GDM1 (cell line): ENCODE results near the gene GATA5.

Experiments
- DNase-seq: peaks from one replicate; lab custom pipeline; 2025; lab: John Stamatoyannopoulos, UW

The GATA5 gene

DNA sequence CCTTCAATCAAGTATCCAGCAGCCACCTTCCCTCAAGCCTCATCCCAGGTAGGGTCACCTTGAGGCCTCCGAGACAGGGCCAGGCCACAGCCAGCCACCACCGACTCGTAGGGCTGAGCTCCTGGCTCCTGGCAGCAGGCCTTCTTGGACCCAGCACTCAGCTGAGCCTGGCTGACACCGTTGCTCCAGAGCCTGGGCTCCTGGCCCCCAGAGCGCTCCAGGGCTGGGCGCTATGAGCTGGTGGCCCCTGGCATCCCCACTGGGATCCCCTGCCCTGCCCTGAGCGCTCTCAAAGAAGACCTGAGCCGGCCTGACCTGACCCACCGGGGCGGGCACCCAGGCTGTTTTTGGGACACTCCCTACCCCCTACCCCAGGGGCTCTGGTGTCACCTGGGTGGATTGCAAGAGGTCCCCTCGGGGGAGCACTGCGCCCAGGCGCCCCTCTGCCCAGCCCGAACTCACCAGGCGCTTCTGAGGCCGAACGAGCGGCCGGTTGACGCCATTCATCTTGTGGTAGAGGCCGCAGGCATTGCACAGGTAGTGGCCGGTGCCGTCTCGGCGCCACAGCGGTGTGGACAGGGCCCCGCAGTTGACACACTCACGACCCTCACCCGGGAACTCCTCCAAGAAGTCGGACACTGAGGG, 2.7 kb downstream of the GATA5 start:
- DNase-seq, result no peak

DNA sequence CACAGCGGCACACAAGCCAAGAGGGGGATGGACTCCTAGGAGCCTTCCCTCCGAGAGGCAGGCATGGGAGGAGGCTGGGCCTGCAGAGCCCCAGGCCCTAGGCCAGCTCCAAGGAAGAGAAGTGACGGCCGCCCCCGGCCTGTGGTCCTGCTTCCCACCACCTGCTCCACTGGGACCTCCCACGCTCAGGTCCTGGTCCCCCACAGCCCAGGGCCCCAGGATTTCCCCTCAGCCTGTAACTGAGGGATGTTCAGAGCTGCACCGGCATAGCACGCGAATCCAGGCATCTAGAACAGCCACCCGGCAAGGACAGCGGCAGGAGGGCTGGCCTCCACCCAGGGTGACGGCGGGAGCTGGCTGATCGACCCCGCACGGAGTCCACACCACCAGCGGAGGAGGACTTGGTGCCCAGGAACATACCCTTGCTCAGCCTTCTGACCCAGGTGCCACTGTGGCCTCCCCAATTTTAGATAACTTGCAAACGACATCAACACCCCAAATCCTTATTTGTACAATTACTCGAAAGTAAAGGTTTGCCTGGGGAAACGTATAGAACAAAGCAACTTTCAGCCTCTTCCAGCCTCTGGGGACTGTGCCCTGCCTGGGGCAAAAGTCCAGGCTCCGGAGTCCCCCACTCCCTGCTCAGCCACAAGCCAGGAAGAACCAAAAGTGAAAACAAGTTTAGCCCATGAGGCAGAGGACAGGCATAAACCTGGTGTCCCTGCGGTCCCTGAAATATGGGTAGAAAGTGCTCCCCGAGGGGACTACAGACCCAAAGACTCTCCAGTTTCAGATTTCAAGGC, 3.5 kb downstream of the GATA5 start:
- no peak for DNase-seq

DNA sequence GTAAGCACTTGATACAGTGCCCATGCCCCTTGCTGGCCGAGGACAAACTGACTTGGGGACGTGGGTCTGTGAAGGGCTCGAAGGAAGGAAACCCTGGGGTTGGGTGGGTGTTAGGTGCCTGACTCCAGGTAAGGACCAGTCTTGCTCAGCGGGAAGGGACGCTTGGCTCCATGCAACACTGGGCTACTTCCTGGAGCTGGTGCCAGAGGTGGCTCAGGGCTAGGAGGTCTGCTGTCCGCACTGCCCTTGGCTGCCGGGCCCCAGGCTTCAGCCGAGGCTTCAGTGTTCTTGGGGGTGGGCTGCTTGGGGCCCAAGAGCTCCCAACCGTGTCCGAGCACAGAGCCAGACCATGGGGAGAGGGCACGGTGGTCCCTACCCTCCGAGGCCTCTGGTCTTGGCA, 5.3 kb downstream of the GATA5 start:
- DNase-seq, result no peak

DNA sequence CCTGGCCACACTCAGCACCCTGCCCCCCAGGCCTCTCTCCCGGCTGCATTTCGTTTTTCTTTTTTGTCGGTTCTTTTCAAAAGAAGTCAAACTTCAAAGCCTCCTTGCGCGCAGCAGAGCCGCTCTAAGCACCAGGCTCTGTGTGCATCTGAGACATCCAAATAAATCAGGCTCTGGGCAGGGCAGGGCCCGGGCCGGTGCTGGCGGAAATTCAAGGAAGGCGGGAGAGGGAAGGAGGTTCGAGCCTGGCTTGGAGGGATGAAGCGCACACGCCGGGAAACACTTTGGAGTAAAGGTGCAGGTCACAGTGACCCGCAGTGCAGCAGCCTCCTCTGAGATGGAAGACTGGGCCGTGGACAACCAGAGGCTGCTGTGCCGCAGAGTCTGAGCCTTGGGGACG, 5.8 kb downstream of the GATA5 start:
- no peak for DNase-seq

DNA sequence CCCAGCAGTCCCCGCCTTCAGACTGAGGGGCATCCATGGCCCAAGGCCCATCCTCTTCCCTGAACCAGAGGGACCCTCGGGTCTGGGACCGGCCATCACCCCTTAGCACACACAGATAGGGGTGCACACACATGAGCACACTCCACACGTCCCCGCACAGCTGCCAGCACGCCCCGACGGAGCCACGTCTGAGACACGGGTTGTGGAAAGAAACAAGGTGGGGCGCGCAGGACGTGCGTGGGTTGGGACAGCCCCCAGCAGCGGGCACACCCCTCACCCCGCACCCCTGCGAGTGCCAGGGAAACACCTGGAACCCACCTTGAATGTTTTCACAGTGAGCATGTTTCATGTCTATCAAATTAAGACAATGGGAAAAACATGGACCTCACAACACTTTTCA, 6.4 kb downstream of the GATA5 start:
- DNase-seq, result no peak

DNA sequence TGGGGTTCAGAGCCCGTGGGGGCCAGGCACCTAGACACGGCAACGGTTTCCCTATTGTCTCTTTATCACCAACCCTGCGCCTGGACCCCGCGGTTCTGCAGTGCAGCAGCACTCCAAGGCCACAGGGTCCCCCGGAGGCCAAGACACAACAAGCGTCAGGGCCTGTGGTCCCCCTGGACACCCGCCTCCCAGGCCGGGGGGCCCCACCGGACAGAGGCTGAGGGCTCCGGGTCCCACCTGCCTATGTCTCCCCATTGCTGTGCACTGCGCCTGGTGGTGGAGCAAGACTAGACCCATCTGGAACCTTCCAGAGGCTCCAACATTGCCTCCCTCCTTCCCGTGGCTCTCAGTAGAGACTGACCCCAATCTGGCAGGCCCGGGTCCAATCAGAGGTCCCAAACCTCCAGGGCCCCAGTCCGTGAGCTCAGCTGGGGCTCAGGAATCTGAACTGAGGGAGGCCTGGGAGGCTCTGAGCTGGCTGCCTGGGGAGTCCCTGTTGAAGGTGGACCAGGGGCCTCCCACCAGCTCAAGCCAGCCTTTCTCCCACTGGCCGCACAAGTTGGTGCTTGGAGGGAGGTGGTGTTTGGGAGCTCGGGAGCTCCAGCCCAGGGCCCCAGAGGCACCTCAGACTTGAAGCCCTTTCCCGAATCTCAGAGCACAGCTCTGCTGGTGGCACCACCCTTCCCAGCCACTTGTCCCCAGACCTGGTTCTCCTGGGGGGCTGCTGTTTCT, 8.8 kb downstream of the GATA5 start:
- DNase-seq, result no peak

DNA sequence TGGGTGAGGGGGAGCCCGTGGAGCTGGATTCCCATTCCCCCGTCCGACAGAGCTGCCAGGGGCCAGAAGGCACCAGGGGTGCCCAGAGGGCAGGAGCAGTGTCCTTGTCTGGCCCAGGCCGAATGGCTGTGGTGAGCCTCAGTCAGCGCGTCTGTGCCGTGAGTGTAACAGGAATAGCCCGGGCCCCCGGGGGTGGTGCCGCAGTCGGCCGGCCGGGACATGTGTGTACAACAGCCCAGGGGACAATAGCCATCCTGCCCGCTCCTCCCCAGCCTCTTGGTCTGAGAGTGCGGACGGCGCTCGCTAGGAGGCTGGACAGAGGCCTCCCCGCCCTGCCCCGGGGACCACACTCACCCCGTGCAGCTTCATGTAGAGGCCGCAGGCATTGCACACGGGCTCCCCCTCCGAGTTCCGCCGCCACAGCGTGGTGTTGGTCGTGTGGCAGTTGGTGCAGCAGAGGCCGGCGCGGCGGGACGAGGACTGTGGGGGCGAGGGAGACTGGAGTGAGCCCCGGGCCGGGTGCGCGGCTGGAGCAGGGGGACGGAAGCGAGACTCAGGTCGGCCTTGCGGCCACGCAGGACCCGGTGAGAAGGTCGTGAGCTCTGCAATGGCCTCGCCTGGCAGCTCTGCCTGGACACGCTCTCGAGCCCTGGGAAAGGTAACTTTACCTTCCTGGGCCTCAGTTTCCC, 9.6 kb downstream of the GATA5 start:
- no peak for DNase-seq

DNA sequence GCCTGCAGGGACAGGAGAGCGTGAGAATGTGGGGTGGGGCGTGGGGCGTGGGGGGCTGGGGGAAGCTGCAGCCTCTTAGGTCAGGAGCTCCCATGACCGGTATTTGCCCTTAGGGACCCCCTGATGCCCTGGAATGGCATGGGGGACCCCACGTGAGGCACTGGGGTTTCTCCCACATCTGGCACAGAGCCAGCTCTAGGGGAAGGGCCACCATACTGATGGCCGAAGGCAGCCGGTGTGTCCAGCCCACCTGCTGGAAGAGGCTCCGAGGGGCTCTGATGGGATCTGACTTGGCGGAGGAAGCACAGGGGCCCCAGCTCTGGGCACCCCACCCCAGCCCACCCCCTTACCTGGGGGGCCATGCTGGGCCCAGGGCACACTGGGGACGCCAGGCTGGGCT, 10.8 kb downstream of the GATA5 start:
- no peak for DNase-seq

DNA sequence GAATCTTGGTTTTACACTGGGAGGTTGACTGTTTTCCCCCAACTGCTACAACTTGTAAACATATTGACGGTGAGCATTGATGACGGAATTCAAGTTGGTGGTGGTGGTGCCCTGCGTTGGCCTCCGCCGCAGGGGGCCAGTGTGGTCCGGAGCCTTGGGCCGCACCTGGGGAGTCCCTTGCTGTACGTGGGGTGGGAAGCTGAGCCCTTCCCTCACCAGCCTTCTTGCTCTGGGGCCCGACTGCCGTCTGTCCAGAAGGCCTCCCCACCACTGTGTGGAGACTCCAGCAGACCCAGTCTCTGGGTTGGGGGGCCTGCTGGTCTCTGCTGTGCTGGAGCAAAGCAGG, 11.4 kb downstream of the GATA5 start:
- DNase-seq, result no peak

DNA sequence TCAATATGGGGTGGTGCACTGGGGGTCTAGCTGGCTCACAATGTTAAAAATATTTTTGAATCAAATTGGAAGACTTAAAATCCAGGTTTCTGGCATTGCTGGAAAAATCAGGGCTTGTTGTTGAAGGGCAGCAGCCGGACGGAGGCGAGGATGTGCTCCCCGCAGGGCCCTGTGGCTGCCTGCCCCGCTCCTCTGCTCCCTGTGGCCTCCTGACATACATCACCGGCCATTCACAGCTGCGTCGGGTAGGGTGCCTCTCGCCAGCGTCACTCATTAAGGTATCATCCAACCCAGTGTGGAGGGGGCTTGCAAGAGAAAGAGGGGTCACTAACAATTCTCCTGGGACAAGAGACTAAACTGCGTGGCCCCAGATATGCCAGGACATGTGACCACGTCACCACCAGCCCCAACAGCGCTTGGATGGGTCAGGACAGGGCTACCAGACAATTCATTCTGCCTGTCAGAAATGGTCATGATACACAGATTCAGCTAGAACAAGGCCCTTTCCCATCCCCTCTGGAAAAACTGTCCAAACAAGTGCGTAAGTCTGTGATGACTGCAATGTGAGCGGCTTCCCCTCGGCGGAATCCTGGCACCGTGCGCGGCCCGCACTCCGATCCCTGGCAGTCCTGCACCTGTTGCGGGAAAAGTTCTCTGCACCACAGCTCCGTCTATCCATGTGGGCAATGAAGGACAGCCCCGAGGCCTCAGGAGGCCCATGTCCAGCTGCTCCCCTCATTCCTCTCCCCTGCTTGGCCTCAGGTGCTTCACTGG, 12.0 kb downstream of the GATA5 start:
- DNase-seq, result no peak

DNA sequence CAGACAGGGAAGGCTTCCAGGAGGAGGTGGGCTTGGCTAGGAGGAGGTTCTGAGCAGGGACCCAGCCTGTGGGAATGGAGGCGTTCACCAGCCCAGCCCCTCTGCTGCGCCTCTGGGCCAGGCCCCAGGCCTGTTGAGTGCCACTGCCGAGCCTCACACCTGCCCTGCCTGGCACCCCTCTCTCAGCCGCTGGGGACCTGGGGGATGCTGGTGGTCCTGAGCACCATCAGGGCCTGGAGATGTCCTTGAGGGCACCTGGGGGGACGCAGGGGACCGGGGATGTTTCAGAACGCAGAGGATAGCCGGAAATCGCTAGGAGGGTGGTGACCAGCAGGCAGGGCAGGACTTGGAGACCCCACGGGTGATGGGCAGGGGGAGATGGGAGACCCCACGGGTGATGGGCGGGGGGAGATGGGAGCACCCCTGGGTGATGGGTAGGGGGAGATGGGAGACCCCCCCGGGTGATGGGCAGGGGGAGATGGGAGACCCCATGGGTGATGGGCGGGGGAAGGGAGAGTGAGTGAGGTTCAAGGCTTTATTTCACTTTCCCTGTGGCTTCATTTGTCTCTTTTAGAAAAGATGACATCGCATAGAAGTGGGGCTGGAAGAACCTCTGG, 12.7 kb downstream of the GATA5 start:
- no peak for DNase-seq

DNA sequence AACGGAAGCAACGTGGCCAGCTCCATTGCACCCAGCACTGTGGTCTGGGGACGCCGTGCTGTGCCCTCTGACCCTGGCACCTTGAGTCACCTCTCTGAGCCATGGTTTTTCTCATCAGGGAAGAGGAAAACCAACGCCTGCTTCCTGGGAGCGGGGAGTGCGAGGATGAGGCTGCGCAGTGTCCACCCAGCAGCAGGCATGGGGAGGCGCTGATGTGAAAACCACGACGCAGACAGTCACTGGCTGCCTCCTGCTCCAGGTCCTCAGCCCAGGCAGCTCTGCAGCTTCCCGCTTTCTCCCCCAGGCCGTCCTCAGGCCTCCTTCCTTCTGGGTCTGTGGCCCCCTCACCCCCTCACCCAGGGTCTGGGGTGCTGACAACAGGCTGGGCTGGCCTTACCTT, 14.0 kb downstream of the GATA5 start:
- no peak for DNase-seq

DNA sequence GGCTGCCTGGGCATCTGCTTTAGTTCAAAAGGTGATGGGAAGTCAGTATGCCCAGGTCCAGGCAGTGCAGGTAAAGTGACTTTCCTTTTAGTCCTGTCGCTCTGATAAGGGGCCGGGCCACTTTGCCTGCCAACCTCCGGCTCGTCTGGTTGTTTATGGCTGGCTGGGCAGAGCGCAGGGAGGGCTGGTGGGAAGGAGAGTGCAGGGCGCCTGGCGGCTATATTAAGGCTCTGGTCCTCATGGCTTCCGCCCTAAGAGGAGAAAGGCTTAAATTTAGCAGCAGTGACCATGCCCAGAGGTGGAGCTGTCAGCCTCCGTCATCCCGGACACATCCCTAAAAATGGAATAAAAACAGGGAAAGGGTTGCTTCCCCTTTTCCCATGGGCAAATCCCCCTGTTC, 14.6 kb downstream of the GATA5 start:
- no peak for DNase-seq

DNA sequence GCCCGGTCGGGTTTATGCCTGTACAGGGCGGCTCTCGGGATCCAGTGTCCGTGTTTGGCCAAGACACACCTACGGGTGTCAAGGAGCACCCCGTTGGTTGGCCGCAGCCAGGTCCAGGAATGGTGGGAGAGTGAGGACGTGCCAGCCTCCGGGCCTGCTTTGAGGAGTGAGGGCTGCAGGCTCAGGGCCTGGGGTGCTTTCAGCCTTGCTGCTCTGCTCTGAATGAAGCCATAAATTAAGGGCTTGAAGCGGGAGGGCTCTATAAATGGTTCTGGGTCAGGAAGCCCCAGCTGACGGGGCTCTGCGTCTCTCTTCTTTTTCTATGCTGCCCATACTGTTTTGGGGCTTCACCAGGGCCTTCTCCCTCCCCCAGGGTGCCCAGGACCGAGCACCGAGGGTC, 15.1 kb downstream of the GATA5 start:
- no peak for DNase-seq

DNA sequence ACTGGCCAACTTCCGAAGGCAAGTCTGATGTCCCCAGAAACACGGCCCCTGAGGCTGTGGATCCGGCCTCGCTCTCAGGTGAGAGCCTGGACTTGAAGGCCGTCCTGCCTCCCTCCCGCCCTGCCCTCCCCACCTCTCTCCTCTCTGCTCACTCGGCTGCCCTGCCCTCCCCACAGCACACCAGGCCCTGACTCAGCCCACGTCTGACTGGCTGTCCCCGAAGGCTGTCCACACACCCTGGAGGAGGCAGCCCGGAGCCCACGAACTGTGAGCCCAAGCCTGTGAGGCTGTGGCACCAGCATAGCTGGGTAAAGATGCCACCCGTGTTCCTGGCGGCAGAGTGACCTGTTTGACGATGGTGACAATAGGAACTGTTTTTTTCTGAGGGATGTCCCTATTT, 16.3 kb downstream of the GATA5 start:
- no peak for DNase-seq

DNA sequence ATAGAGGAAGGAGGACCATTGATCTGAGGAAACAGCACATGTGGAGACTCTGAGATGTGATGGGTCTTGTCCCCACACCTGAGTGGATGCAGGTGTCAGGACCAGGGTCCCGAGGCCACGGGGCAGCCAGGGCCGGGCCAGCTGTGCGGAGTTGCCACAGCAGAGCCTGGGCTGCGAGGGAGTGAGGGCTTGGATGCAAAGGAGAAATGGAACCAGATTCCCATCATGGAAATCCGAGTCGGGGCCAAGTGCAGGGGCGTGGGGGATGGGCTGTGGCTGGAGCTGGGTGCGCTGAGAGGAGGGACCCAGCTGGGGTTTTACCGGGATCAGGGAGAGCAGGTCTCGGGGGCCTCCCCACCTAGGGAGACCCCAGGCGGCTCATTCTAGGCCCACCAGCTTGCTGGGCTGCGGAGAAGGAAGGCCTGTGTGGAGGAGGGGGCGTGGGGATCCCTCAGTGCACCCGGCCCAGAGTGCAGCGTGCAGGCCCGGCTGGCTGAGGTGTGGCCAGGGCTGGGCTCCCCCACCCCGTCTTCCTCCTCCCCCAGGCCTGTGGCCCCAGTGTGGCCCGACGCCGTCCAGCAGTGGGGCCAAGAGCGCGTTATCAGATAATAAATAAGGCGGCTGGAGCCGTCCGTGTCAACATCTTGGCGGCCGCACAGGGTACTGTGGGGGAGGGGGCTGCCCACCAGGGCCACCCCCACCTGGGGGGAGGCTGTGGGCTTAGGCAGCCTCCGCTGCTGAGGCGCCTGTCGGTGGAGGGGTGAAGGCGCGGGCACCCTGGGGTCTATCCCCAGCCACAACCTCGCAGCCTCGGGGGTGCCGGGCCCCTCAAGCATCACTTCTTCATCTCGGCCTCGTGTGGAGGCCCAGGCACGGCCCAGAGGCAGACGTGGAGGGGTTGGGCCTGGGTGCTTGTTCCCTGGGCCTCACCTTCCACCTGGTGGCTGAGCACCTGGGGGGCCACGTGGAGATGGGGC, 17.2 kb downstream of the GATA5 start:
- no peak for DNase-seq

DNA sequence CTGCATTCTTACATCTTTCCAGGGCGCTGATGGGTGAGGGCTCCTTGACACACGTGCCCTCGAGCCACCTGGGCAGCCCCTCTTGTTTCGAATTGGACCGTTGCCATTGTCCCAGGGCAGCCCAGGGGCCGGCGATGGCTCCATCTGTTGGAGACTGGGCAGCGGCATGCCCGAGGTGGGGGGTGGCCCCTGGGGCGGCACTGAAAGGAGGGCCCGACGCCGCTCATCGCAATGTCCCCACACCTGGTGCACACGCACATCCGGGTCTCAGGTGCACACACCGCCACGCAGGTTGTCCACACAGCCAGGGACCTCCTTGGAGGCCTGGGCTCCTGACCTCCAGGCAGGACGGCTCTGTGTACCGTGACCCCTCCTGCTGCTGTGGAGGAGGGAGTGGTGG, 18.0 kb downstream of the GATA5 start:
- DNase-seq, result no peak

DNA sequence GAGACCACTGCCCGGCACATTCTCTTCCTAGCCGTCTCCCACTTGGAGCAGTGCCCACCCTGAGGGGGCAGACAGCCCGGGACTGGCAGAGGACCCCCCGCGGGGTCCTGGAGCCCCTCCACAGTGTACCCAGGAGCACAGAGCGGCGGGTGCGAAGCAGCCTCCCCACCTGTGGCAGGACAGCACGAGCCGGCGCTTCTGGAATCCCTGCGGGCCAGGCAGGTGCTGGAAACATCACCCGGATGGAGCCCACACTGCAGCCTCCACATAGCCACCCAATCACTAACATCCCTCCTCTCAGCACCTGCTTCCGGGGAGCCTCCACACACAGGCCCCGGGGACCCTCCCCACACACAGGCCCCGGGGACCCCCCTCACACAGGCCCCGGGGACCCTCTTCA, 18.7 kb downstream of the GATA5 start:
- no peak for DNase-seq

DNA sequence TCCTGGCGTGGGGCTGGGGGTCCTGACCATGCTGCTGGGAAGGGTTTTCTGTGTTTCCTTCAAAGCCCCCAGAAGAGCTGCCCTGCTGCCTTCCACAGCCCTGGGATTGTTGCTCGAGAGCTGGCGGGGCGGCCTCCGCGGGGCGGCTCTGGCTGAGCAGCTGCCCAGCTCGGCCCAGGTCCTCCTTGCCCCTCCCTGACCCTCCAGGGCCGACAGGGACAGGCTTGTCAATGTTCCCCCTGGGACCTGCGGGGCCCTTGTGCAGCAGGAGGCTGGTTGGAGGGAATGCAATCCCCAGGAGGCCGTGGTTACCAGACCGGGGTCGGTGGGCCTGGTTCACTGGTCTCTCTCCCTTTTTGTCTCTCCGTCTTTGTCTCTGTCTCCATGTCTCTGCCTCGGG, 19.9 kb downstream of the GATA5 start:
- DNase-seq, result no peak

DNA sequence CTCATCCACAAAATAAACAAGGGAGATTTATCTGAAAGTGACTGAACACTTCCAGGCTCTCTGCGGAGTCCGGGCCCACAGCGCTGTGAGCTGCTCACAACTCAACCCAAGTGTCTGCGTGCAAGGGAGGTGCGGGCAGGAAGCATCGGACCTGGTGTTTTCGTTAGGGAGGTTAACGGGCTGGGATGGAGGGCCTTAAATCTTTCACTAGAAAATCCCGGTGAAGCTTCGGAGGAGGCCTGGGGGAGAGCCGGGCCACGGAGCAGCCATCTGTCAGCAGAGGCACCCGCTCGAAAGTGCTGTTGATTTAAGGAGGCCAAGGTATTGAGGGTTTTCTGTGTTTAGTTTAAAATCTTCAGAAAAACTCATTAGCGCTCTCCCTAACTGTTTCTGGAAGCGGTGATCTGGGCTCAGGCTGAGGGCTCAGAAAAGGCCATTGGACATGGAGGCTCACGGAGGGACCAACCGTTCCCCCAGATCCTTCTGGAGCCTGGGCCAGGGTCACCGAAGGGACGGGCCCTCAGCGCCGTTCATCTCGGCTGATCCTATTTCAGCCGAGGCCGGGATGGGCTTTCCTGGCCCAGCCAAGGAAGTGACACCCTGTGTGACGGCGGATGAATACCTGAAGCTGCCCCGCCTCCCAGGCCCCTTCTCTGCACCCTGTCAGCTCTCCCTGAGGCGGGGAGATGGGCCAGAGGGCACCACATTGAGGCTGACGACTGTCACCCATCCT, 20.7 kb downstream of the GATA5 start:
- DNase-seq, result no peak
